ENCODE data around the gene PPP1R12B.

- no peak for TF ChIP-seq POLR2AphosphoS5 (IDR thresholded peaks at IDR 0.05)
- TF ChIP-seq POLR2A (IDR thresholded peaks at IDR 0.05), result no peak
- TF ChIP-seq CTCF (IDR thresholded peaks at IDR 0.05), result no peak
- no peak for TF ChIP-seq EP300 (IDR thresholded peaks at IDR 0.05)
These were observed 16.8 kb downstream of the PPP1R12B start for GRCh38 chr1:202365092-202365815.

Data from gastroesophageal sphincter (tissue), 3 donors.